H1 (cell line): ENCODE results near the gene ZMAT5. TPM values are rescaled to one million over a fixed set of nuclear protein-coding genes. Genes with fewer than 3 reads are reported as not detected.

Source experiments
- CTCF ChIA-PET: fragments of 300-600 bp; sonication (Branson Sonifier 250); formaldehyde crosslinking; loops from one replicate; lab custom pipeline; 2021; ENCODE audit not compliant: partially characterized antibody; lab: Charles Lee
- POLR2A ChIA-PET: fragments of 300-600 bp; sonication (Branson Sonifier 250); formaldehyde crosslinking; loops from one replicate; lab custom pipeline; 2021; ENCODE audit warnings: inconsistent platforms; ENCODE audit not compliant: partially characterized antibody; lab: Charles Lee
- DNase-seq, 2 experiments: peaks; one replicate each; pipeline versions ENCODE4 v3.0.0 to v3.0.0-alpha.2; 2010 to 2022; ENCODE audit warnings: low spot score in 2 of 2, low read depth in 1 of 2, mixed read lengths in 1 of 2
- FAIRE-seq: peaks from 2 replicates; lab custom pipeline; 2011; peaks lifted over from hg19 to GRCh38; lab: Jason Lieb, UNC
- H2AFZ ChIP-seq: 2 replicates; pipeline ENCODE4 v1.8.1; 2012; ENCODE audit warnings: low read length, inconsistent platforms
- H2AK5ac ChIP-seq: 2 replicates; pipeline ENCODE4 v1.6.1; 2013; ENCODE audit warnings: low read depth, low read length
- H2BK120ac ChIP-seq: replicated peaks from 2 replicates; pipeline ENCODE3; 2013; ENCODE audit warnings: low read depth, low read length, inconsistent platforms
- H2BK12ac ChIP-seq: 2 replicates; pipeline ENCODE4 v1.6.1; 2013; ENCODE audit warnings: low read depth, low read length
- H2BK15ac ChIP-seq: 2 replicates; pipeline ENCODE4 v1.6.1; 2013; ENCODE audit warnings: low read length
- H2BK20ac ChIP-seq: 2 replicates; pipeline ENCODE4 v1.6.1; 2013; ENCODE audit warnings: low read length
- H2BK5ac ChIP-seq: 2 replicates; pipeline ENCODE4 v1.6.1; 2013; ENCODE audit warnings: low read depth, low read length
- H3K14ac ChIP-seq: 2 replicates; pipeline ENCODE4 v1.6.1; 2013; ENCODE audit warnings: inconsistent platforms; ENCODE audit not compliant: insufficient read length
- H3K18ac ChIP-seq: 2 replicates; pipeline ENCODE4 v1.6.1; 2013; ENCODE audit warnings: low read length; ENCODE audit errors: extremely low read depth
- H3K23ac ChIP-seq: 2 replicates; pipeline ENCODE4 v1.6.1; 2013; ENCODE audit warnings: inconsistent platforms; ENCODE audit not compliant: insufficient read length
- H3K23me2 ChIP-seq: 2 replicates; pipeline ENCODE4 v1.6.1; 2013; ENCODE audit warnings: low read depth, low read length
- H3K27ac ChIP-seq: 2 replicates; pipeline ENCODE4 v1.6.1; 2011; ENCODE audit warnings: low read depth, low read length, inconsistent platforms
- H3K27me3 ChIP-seq, 4 experiments: replicated peaks in 1 of 4; 1 replicate in 1 of 4; 2 replicates in 3 of 4; pipeline versions ENCODE4 v1.6.1 to v1.8.1; 2011 to 2013; ENCODE audit warnings: low read length in 3 of 4, mild to moderate bottlenecking in 3 of 4, inconsistent platforms in 2 of 4, mixed read lengths in 2 of 4, moderate library complexity in 1 of 4; ENCODE audit not compliant: control insufficient read depth in 3 of 4, insufficient read depth in 3 of 4; ENCODE audit errors: extremely low read depth in 1 of 4
- H3K36me3 ChIP-seq, 4 experiments: 2 replicates each; pipeline versions ENCODE4 v1.6.1 to v1.8.1; 2011 to 2013; ENCODE audit warnings: mild to moderate bottlenecking in 4 of 4, low read length in 3 of 4, moderate library complexity in 2 of 4, control low read depth in 1 of 4, inconsistent platforms in 1 of 4; ENCODE audit not compliant: insufficient read depth in 4 of 4, control insufficient read depth in 2 of 4
- H3K4ac ChIP-seq: replicated peaks from 2 replicates; pipeline ENCODE3; 2013; ENCODE audit warnings: low read length, low read depth, mixed read lengths, inconsistent platforms; ENCODE audit not compliant: insufficient read length
- H3K4me1 ChIP-seq, 4 experiments: replicated peaks in 1 of 4; 1 replicate in 1 of 4; 2 replicates in 3 of 4; pipeline versions ENCODE4 v1.6.1 to v1.8.1; 2011 to 2013; ENCODE audit warnings: low read length in 3 of 4, inconsistent platforms in 2 of 4, mixed read lengths in 1 of 4; ENCODE audit not compliant: insufficient read depth in 4 of 4, control insufficient read depth in 3 of 4
- H3K4me2 ChIP-seq, 2 experiments: 2 replicates each; pipeline versions ENCODE4 v1.6.1 to v1.8.1; 2011 to 2013; ENCODE audit warnings: low read depth in 2 of 2, low read length in 2 of 2, control low read depth in 1 of 2, inconsistent platforms in 1 of 2, mild to moderate bottlenecking in 1 of 2; ENCODE audit not compliant: insufficient read depth in 1 of 2
- H3K4me3 ChIP-seq, 4 experiments: fragments of 200-600, 300-600 bp in 1 of 4; sonication (generic), shearing (Covaris generic), sonication (Bioruptor Twin) in 1 of 4; 2 replicates each; pipeline versions ENCODE4 v1.5.1 to v1.8.1; 2011 to 2016; ENCODE audit warnings: low read length in 4 of 4, low read depth in 3 of 4, control low read depth in 2 of 4, inconsistent platforms in 2 of 4, mild to moderate bottlenecking in 2 of 4, mixed read lengths in 1 of 4, moderate library complexity in 1 of 4; ENCODE audit not compliant: insufficient read depth in 2 of 4; ENCODE audit errors: extremely low read depth in 1 of 4
- H3K56ac ChIP-seq: replicated peaks from 2 replicates; pipeline ENCODE3; 2013; ENCODE audit warnings: low read depth, mild to moderate bottlenecking, mixed read lengths, low read length, inconsistent platforms; ENCODE audit not compliant: insufficient read length
- H3K79me1 ChIP-seq: 2 replicates; pipeline ENCODE4 v1.6.1; 2013; ENCODE audit warnings: low read depth, low read length, control low read depth
- H3K79me2 ChIP-seq, 2 experiments: 2 replicates each; pipeline versions ENCODE4 v1.6.1 to v1.8.1; 2012 to 2013; ENCODE audit warnings: low read length in 2 of 2, mild to moderate bottlenecking in 2 of 2, inconsistent platforms in 1 of 2; ENCODE audit not compliant: insufficient read depth in 2 of 2, control insufficient read depth in 1 of 2
- H3K9ac ChIP-seq, 4 experiments: replicated peaks in 1 of 4; 1 replicate in 1 of 4; 2 replicates in 3 of 4; pipeline versions ENCODE4 v1.6.1 to v1.8.1; 2011 to 2013; ENCODE audit warnings: low read depth in 3 of 4, low read length in 3 of 4, control low read depth in 2 of 4, mild to moderate bottlenecking in 2 of 4, moderate library complexity in 2 of 4, inconsistent platforms in 1 of 4; ENCODE audit errors: extremely low read depth in 1 of 4
- H3K9me3 ChIP-seq, 2 experiments: 2 replicates each; pipeline versions ENCODE4 v1.6.1 to v1.8.1; 2012 to 2013; ENCODE audit warnings: mild to moderate bottlenecking in 2 of 2, moderate library complexity in 2 of 2, control low read depth in 1 of 2, inconsistent platforms in 1 of 2, low read depth in 1 of 2, low read length in 1 of 2, mixed read lengths in 1 of 2; ENCODE audit not compliant: insufficient read depth in 2 of 2
- H4K20me1 ChIP-seq, 2 experiments: replicated peaks in 1 of 2; 2 replicates each; pipeline versions ENCODE3 to v1.8.1; 2011 to 2013; ENCODE audit warnings: inconsistent platforms in 2 of 2, low read length in 2 of 2, mild to moderate bottlenecking in 1 of 2; ENCODE audit not compliant: insufficient read depth in 2 of 2, control insufficient read depth in 1 of 2
- H4K5ac ChIP-seq: 2 replicates; pipeline ENCODE4 v1.6.1; 2013; ENCODE audit warnings: low read length, low read depth, mixed read lengths, inconsistent platforms; ENCODE audit not compliant: insufficient read length
- H4K8ac ChIP-seq: 2 replicates; pipeline ENCODE4 v1.8.0; 2013; ENCODE audit warnings: mild to moderate bottlenecking, moderate library complexity, low read length, inconsistent platforms; ENCODE audit not compliant: insufficient read depth; ENCODE audit errors: extremely low read depth
- H4K91ac ChIP-seq: replicated peaks from 2 replicates; pipeline ENCODE3; 2013; ENCODE audit warnings: low read length, mixed read lengths, inconsistent platforms; ENCODE audit not compliant: insufficient read length
- WGBS, 2 experiments: shearing (Covaris generic) in 1 of 2; methylation state at CpG; one replicate each; pipeline versions ENCODE4 v1.1.6 to v1.1.7; 2013 to 2015; ENCODE audit warnings: low lambda C conversion rate in 2 of 2, mixed read lengths in 2 of 2, inconsistent platforms in 1 of 2, low coverage in 1 of 2, missing lambda C conversion rate in 1 of 2; ENCODE audit not compliant: insufficient replicate concordance in 2 of 2, insufficient coverage in 1 of 2, insufficient read length in 1 of 2; ENCODE audit errors: extremely low coverage in 1 of 2, missing lambda C conversion rate in 1 of 2; 5-methylcytosine and 5-hydroxymethylcytosine counted together
- polyA plus RNA-seq, 7 experiments: library from polyadenylated mRNA; depleted of rRNA in 3 of 7; stranded (reverse) in 5 of 7; unstranded in 2 of 7; fragments of >200 nt in 5 of 7; fragments of 200-250 nt in 2 of 7; gene quantifications; 1 replicate in 5 of 7; 2 replicates in 1 of 7; 4 replicates in 1 of 7; pipeline versions ENCODE4 v1.2.1 to v1.2.3, GENCODE V29; 2011 to 2013; ENCODE audit warnings: missing spikeins in 2 of 7, mixed read lengths in 2 of 7
- total RNA-seq: library from RNA; stranded (reverse); fragmentation: NEBNext Ultra II Directional; extraction: Animal tissue kit (Norgen Biotek cat#: 25700); gene quantifications from 2 replicates; pipeline ENCODE4 v1.2.1, GENCODE V29; 2021

ZMAT5 gene
- total and polyA plus RNA-seq, 2 of the 8 experiments (the other 6 are each of a cell fraction or from before 2014, with no cell fraction given), result 14.0 to 38.3 TPM

- H4K91ac ChIP-seq, result no peak overlapping the region
- no peak overlapping the region for H2AK5ac ChIP-seq
Measured at GRCh38 chr22:29734838-29735237, 32.0 kb downstream of the ZMAT5 start.

More at GRCh38 chr22:29734838-29735237, 32.0 kb downstream of the ZMAT5 start:
- ChIA-PET CTCF (interaction anchor here (1.1 kb wide), 1 partner anchor 34 kb away, joined by 3 read pairs; no protein-coding TSS in a partner anchor), POLR2A (interaction anchor here (0.5 kb wide), 1 partner anchor 135 kb away, joined by 3 read pairs; no protein-coding TSS in a partner anchor)
- Histone ChIP-seq H3K14ac (no peak overlapping the region), H3K9me3 (no peaks in the 10 kb centered on the region), H3K23ac (no peak overlapping the region), H2BK12ac (no peak overlapping the region), H3K56ac (no peak overlapping the region), H3K79me1 (no peaks in the 10 kb centered on the region), H2BK15ac (no peak overlapping the region), H3K18ac (0 out of 2 replicates have a peak overlapping the region, but pooled peaks have one; percentile 6), H2BK5ac (0 out of 2 replicates have a peak overlapping the region, but pooled peaks have one; percentile 40), H3K23me2 (no peaks in the 10 kb centered on the region), H3K36me3 (no peaks in the 10 kb centered on the region), H3K79me2 (no peaks in the 10 kb centered on the region), H2BK20ac (no peak overlapping the region), H3K27me3 (no peaks in the 10 kb centered on the region), H3K27ac (no peak overlapping the region), H3K4me2 (0 out of 4 replicates have a peak overlapping the region, but pooled peaks of 1 of the 2 experiments have one; percentile 4), H2BK120ac (no peak overlapping the region), H3K4ac (no peak overlapping the region), H3K4me3 (no peak overlapping the region), H3K9ac (no peak overlapping the region), H4K8ac (peak overlapping the region; percentile 19), H4K5ac (no peak overlapping the region), H4K20me1 (no peaks in the 10 kb centered on the region), H2AFZ (no peak overlapping the region; the same call in 1 of the 2 replicates), H3K4me1 (peaks cover 0 to 12% (median 7%) of the 10 kb centered on the region in 4 experiments; a peak in 6 of 7 replicates)
- 53% methylated on average over 6 of the region's 9 CpGs; no CpG with 5 or more reads in 1 of the 2 experiments for WGBS, 2 experiments
- DNase-seq, result peak in 1 of 2 experiments; percentile 59
- no peak for FAIRE-seq
